Measurements from ENCODE around the gene PRM1. TPM values are rescaled to one million over a fixed set of nuclear protein-coding genes. Genes with fewer than 3 reads are reported as not detected.
A peak's percentile ranks its signal among the peaks of the same experiment; 100 is the strongest.

The PRM1 gene
- total RNA-seq, 1 donor from 2014 or later, result not detected

GRCh38 chr16:11250091-11250785 lies 30.9 kb downstream of the PRM1 start:
- Mint-ChIP-seq H3K9me3 (no peaks in the 10 kb centered on the region), H3K36me3 (ENCODE audit: low read depth) (no peaks in the 10 kb centered on the region), H3K27ac (ENCODE audit: unreplicated experiment) (no peak overlapping the region), H3K27me3 (ENCODE audit: low read depth) (peaks cover 26% of the 10 kb centered on the region), H3K4me1 (no peaks in the 10 kb centered on the region), H3K4me3 (no peak overlapping the region)
- TF ChIP-seq, protein P1, sequence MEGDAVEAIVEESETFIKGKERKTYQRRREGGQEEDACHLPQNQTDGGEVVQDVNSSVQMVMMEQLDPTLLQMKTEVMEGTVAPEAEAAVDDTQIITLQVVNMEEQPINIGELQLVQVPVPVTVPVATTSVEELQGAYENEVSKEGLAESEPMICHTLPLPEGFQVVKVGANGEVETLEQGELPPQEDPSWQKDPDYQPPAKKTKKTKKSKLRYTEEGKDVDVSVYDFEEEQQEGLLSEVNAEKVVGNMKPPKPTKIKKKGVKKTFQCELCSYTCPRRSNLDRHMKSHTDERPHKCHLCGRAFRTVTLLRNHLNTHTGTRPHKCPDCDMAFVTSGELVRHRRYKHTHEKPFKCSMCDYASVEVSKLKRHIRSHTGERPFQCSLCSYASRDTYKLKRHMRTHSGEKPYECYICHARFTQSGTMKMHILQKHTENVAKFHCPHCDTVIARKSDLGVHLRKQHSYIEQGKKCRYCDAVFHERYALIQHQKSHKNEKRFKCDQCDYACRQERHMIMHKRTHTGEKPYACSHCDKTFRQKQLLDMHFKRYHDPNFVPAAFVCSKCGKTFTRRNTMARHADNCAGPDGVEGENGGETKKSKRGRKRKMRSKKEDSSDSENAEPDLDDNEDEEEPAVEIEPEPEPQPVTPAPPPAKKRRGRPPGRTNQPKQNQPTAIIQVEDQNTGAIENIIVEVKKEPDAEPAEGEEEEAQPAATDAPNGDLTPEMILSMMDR (conservative IDR thresholded peaks at IDR 0.05), result no peak
- DNase-seq (ENCODE audit: low read depth, low spot score), result no peak

DNA sequence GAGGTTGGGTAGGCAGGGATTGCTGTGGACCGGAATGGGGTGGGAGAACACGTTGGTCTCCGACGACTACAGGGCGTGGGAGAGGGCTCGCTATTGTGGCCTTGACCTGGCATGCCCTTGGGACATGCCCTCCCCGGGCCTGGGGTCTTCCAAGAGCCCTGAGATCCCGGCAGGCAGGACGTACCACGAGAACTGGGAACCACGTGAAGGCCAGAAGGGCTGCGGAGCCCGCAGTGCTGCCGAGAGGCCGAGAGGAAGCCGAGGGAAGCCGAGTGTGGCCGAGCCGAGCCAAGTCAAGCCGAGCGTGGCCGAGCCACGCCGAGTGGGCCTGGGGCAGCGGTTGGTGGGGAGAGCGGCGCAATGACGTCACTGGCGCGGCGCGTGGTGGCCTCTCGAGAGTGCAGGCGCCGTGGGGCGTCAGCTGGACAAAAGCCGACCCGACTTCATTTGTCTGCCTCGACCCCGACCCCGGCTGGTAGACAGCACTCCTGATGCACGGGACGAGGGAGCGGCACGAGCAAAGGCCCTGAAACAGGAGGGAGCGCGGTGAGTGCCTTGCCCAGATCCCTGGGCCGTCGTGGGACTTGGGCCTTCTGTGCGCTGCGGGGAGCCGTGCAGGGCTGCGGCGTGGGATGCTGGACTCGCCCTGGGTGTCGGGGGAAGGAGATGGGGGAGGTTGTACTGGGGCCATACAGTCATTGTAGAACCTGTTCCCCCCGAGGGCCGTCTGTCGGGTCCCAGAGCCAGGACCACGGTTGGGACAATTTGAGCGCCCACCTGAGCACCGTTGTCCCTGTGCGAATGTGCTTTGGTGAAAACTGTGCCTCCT lies 31.7 kb downstream of the PRM1 start:
- no peak for DNase-seq (ENCODE audit: low read depth, low spot score)
- H3K4me3 Mint-ChIP-seq, result no peak overlapping the region
- no peaks in the 10 kb centered on the region for H3K4me1 Mint-ChIP-seq
- H3K27me3 Mint-ChIP-seq (ENCODE audit: low read depth), result peaks cover 23% of the 10 kb centered on the region
- no peak overlapping the region for H3K27ac Mint-ChIP-seq (ENCODE audit: unreplicated experiment)
- TF ChIP-seq, protein P1 (conservative IDR thresholded peaks at IDR 0.05), result no peak
- H3K36me3 Mint-ChIP-seq (ENCODE audit: low read depth), result no peaks in the 10 kb centered on the region
- no peaks in the 10 kb centered on the region for H3K9me3 Mint-ChIP-seq

DNA sequence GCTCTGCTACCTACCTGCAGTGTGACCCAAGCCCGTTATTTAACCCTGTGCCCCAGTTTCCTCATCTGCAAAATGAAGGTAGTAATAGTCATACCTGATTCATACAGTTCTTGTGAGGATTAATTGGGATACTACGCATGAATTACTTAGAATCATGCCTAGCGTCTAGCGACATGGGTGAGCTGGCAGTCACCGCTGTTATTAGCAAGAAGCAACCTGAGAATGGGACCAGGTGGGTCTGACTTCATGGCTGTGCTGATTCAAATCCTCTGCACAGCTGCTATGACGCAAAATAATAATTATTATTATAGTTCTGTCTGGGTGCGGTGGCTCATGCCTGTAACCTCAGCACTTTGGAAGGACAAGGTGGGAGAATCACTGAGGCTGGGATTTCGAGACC lies 33.0 kb downstream of the PRM1 start:
- Mint-ChIP-seq H3K27ac (ENCODE audit: unreplicated experiment) (no peak overlapping the region), H3K4me1 (no peaks in the 10 kb centered on the region), H3K4me3 (no peak overlapping the region), H3K36me3 (ENCODE audit: low read depth) (no peaks in the 10 kb centered on the region), H3K9me3 (no peaks in the 10 kb centered on the region), H3K27me3 (ENCODE audit: low read depth) (peaks cover 12% of the 10 kb centered on the region)
- TF ChIP-seq, protein P1 (conservative IDR thresholded peaks at IDR 0.05), result no peak
- DNase-seq (ENCODE audit: low read depth, low spot score), result no peak

DNA sequence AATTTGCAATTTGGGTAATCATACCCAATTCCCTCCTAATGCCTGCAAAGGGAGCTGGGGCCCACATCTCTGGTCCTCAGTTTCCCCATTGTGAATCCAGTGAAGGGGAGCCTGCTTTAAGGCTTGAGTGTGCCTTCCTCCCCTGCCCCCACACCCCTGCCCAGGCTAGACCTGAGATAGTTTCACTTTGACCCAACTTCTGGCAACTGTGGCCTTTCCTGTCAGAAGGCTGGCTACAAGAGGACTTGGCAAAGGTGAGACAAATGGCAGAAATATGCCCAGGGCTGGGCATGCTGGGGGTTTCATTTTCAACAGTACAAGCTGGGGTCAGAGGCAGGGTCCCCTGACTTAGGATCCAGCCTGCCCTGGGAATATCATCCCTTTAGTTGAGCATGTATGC lies 35.1 kb downstream of the PRM1 start:
- Mint-ChIP-seq H3K27me3 (ENCODE audit: low read depth) (peaks cover 6% of the 10 kb centered on the region), H3K36me3 (ENCODE audit: low read depth) (no peaks in the 10 kb centered on the region), H3K27ac (ENCODE audit: unreplicated experiment) (no peak overlapping the region), H3K4me1 (no peaks in the 10 kb centered on the region), H3K9me3 (no peaks in the 10 kb centered on the region), H3K4me3 (no peak overlapping the region)
- TF ChIP-seq, protein P1 (conservative IDR thresholded peaks at IDR 0.05), result no peak
- no peak for DNase-seq (ENCODE audit: low read depth, low spot score)

- peaks cover 6% of the 10 kb centered on the region for H3K27me3 Mint-ChIP-seq (ENCODE audit: low read depth)
- H3K9me3 Mint-ChIP-seq, result no peaks in the 10 kb centered on the region
- TF ChIP-seq, protein P1 (conservative IDR thresholded peaks at IDR 0.05), result no peak
- no peaks in the 10 kb centered on the region for H3K36me3 Mint-ChIP-seq (ENCODE audit: low read depth)
- H3K4me1 Mint-ChIP-seq, result no peaks in the 10 kb centered on the region
- H3K4me3 Mint-ChIP-seq, result no peak overlapping the region
- H3K27ac Mint-ChIP-seq (ENCODE audit: unreplicated experiment), result peak overlapping the region; percentile 46
- no peak for DNase-seq (ENCODE audit: low read depth, low spot score)
Measured at GRCh38 chr16:11245222-11245737, 35.9 kb downstream of the PRM1 start.

Measured in neural crest cell (in vitro differentiated cells).